SK-N-SH (cell line): ENCODE results near the gene ESF1. TPM values are rescaled to one million over a fixed set of nuclear protein-coding genes. Genes with fewer than 3 reads are reported as not detected.

Source experiments
- CTCF ChIA-PET: fragments of 300-600, 350-600 bp; formaldehyde crosslinking; extraction: SDS; loops from one replicate; lab custom pipeline; 2021; lab: Yijun Ruan, JAX
- POLR2A ChIA-PET: fragments of 350-600 bp; sonication (Branson Sonifier 250); formaldehyde crosslinking; extraction: SDS; loops from one replicate; lab custom pipeline; 2020; ENCODE audit warnings: antibody characterized with exemption, inconsistent platforms; lab: Yijun Ruan, JAX
- DNase-seq: peaks from one replicate; pipeline ENCODE4 v3.0.0; 2012
- H2AFZ ChIP-seq: fragments of 200-600 bp; sonication (generic); 2 replicates; pipeline ENCODE4 v1.8.1; 2016; ENCODE audit warnings: antibody characterized with exemption, mild to moderate bottlenecking, low read depth
- H3F3A ChIP-seq: fragments of 200-600 bp; sonication (generic); replicated peaks from 2 replicates; pipeline ENCODE3; 2016; ENCODE audit warnings: antibody characterized with exemption, mild to moderate bottlenecking; ENCODE audit not compliant: insufficient read depth
- H3K27ac ChIP-seq, 2 experiments: fragments of 200-500 bp in 1 of 2; fragments of 200-600 bp in 1 of 2; sonication (Bioruptor generic) in 1 of 2; sonication (generic), shearing (Covaris generic) in 1 of 2; 2 replicates each; pipeline versions ENCODE4 v1.5.1 to v1.6.1; 2014 to 2016; ENCODE audit warnings: low read depth in 2 of 2, inconsistent platforms in 1 of 2, low read length in 1 of 2, mild to moderate bottlenecking in 1 of 2, mixed read lengths in 1 of 2
- H3K27me3 ChIP-seq: fragments of 200-600 bp; sonication (generic), shearing (Covaris generic); 2 replicates; pipeline ENCODE4 v1.6.1; 2016; ENCODE audit warnings: mixed run types; ENCODE audit not compliant: insufficient read depth
- H3K36me3 ChIP-seq, 2 experiments: fragments of 200-500 bp in 1 of 2; fragments of 200-600 bp in 1 of 2; sonication (Bioruptor generic) in 1 of 2; sonication (generic) in 1 of 2; replicated peaks in 1 of 2; 2 replicates each; pipeline versions ENCODE3 to v1.5.1; 2014 to 2016; ENCODE audit warnings: low read length in 1 of 2, mild to moderate bottlenecking in 1 of 2; ENCODE audit not compliant: insufficient read depth in 2 of 2, control insufficient read depth in 1 of 2
- H3K4me1 ChIP-seq, 2 experiments: fragments of 200-500 bp in 1 of 2; fragments of 200-600 bp in 1 of 2; sonication (Bioruptor generic) in 1 of 2; sonication (generic), shearing (Covaris generic) in 1 of 2; 2 replicates each; pipeline versions ENCODE4 v1.5.1 to v1.6.1; 2014 to 2016; ENCODE audit warnings: low read depth in 1 of 2, low read length in 1 of 2, mixed run types in 1 of 2; ENCODE audit not compliant: insufficient read depth in 2 of 2, control insufficient read depth in 1 of 2
- H3K4me2 ChIP-seq: fragments of 200-600 bp; sonication (generic), shearing (Covaris generic); 2 replicates; pipeline ENCODE4 v1.6.1; 2017; ENCODE audit warnings: mixed run types
- H3K4me3 ChIP-seq, 2 experiments: fragments of 200-500 bp in 1 of 2; fragments of 200-600 bp in 1 of 2; sonication (Bioruptor generic) in 1 of 2; sonication (generic), shearing (Covaris generic) in 1 of 2; 2 replicates each; pipeline versions ENCODE4 v1.5.1 to v1.8.1; 2014 to 2016; ENCODE audit warnings: low read depth in 2 of 2, inconsistent platforms in 1 of 2, low read length in 1 of 2, mild to moderate bottlenecking in 1 of 2, mixed read lengths in 1 of 2, moderate library complexity in 1 of 2
- H3K79me2 ChIP-seq: fragments of 200-600 bp; sonication (generic); 2 replicates; pipeline ENCODE4 v1.8.1; 2017; ENCODE audit warnings: mild to moderate bottlenecking; ENCODE audit not compliant: insufficient read depth
- H3K9ac ChIP-seq: fragments of 200-600 bp; sonication (generic); 2 replicates; pipeline ENCODE4 v1.6.1; 2017; ENCODE audit warnings: mixed run types
- H3K9me2 ChIP-seq: fragments of 200-600 bp; sonication (generic); 2 replicates; pipeline ENCODE4 v1.6.1; 2017; ENCODE audit warnings: mixed run types
- H3K9me3 ChIP-seq: fragments of 200-600 bp; sonication (generic); 2 replicates; pipeline ENCODE4 v1.6.1; 2017; ENCODE audit warnings: mixed run types, mild to moderate bottlenecking, moderate library complexity
- H4K20me1 ChIP-seq: fragments of 200-600 bp; sonication (generic); 2 replicates; pipeline ENCODE4 v1.6.1; 2017; ENCODE audit warnings: mild to moderate bottlenecking, mixed run types; ENCODE audit not compliant: insufficient read depth
- CTCF ChIP-seq: fragments of 200-600 bp; sonication (generic); IDR thresholded peaks from 2 replicates; pipeline ENCODE4 v1.6.1; 2017; ENCODE audit warnings: antibody characterized with exemption, mild to moderate bottlenecking, moderate library complexity
- ELF1 ChIP-seq: IDR thresholded peaks from 2 replicates; pipeline ENCODE4 v1.4.0; 2012
- EP300 ChIP-seq, 2 experiments: IDR thresholded peaks; 2 replicates each; pipeline versions ENCODE4 v1.4.0 to v1.6.1; 2012; ENCODE audit warnings: borderline replicate concordance in 1 of 2, low read depth in 1 of 2, low read length in 1 of 2
- GABPA ChIP-seq: IDR thresholded peaks from 2 replicates; pipeline ENCODE4 v1.4.0; 2012; ENCODE audit warnings: low read depth, mild to moderate bottlenecking
- GATA2 ChIP-seq: sonication (generic); formaldehyde crosslinking; IDR thresholded peaks from 2 replicates; pipeline ENCODE4 v1.5.0; 2020; ENCODE audit warnings: mild to moderate bottlenecking, missing genetic modification reagents
- MAX ChIP-seq: IDR thresholded peaks from 2 replicates; pipeline ENCODE4 v1.4.0; 2012; ENCODE audit warnings: low read depth
- MEF2A ChIP-seq: IDR thresholded peaks from 2 replicates; pipeline ENCODE4 v1.4.0; 2012; ENCODE audit warnings: low read depth, borderline replicate concordance
- REST ChIP-seq: IDR thresholded peaks from 2 replicates; pipeline ENCODE4 v1.6.1; 2012; ENCODE audit warnings: mild to moderate bottlenecking, low read depth, low read length, moderate library complexity
- RFX5 ChIP-seq: IDR thresholded peaks from 2 replicates; pipeline ENCODE4 v1.6.1; 2012; ENCODE audit warnings: mild to moderate bottlenecking, improper control_type of control experiment, low read length
- SIN3A ChIP-seq: IDR thresholded peaks from 2 replicates; pipeline ENCODE4 v1.6.1; 2012; ENCODE audit warnings: low read depth, mild to moderate bottlenecking, low read length, moderate library complexity, borderline replicate concordance
- SMC3 ChIP-seq: IDR thresholded peaks from 2 replicates; pipeline ENCODE4 v1.6.1; 2012; ENCODE audit warnings: low read depth, low read length, improper control_type of control experiment
- TAF1 ChIP-seq: IDR thresholded peaks from 2 replicates; pipeline ENCODE4 v1.6.1; 2012; ENCODE audit warnings: low read depth, mild to moderate bottlenecking, low read length, moderate library complexity, borderline replicate concordance
- TCF12 ChIP-seq: IDR thresholded peaks from 2 replicates; pipeline ENCODE4 v1.4.0; 2012
- TEAD4 ChIP-seq: IDR thresholded peaks from 2 replicates; pipeline ENCODE4 v1.4.0; 2012; ENCODE audit warnings: mild to moderate bottlenecking, borderline replicate concordance; ENCODE audit not compliant: insufficient read depth
- YY1 ChIP-seq: IDR thresholded peaks from 2 replicates; pipeline ENCODE4 v1.4.0; 2012; ENCODE audit warnings: low read depth, mild to moderate bottlenecking
- WGBS: methylation state at CpG from one replicate; pipeline ENCODE4 v1.1.6; 2017; ENCODE audit warnings: low lambda C conversion rate; 5-methylcytosine and 5-hydroxymethylcytosine counted together
- polyA plus RNA-seq, 3 experiments: library from polyadenylated mRNA; depleted of rRNA; stranded (reverse); fragments of >200 nt; gene quantifications; 2 replicates each; pipeline ENCODE4 v1.2.3, GENCODE V29; 2012
- TF ChIP-seq, protein P1 (sequence below): IDR thresholded peaks from 2 replicates; pipeline ENCODE4; 2012

ESF1 gene
- polyA plus RNA-seq, 1 of the 3 experiments (the other 2 are of a cell fraction): 1.4 TPM

DNA sequence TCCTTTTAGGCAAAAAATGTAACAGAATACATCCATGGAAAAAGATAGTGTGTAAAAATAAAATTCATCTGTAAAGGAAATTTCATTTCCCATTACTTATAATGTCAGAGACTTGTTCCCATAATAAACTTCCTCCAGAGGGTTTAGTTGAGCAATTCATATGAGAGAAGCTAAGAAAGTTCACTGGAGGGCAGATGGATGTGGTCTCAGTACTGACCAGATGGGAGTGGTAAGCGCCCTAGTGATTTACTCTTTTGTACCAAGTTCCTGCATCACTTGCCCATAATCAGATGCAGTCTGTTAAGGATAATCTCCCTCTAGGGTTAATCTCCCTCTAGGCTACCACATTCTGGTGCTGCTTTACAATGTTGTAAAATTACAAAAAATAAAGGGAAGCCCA, 61.7 kb downstream of the ESF1 start:
- Histone ChIP-seq H3F3A (no peaks in the 10 kb centered on the region), H3K4me3 (no peak overlapping the region), H4K20me1 (no peaks in the 10 kb centered on the region), H3K4me2 (no peak overlapping the region), H2AFZ (no peak overlapping the region), H3K27me3 (no peaks in the 10 kb centered on the region), H3K4me1 (peaks cover 0 to 14% of the 10 kb centered on the region in 2 experiments; a peak in 2 of 4 replicates), H3K9ac (no peak overlapping the region), H3K79me2 (no peaks in the 10 kb centered on the region), H3K9me2 (no peaks in the 10 kb centered on the region), H3K9me3 (no peaks in the 10 kb centered on the region), H3K36me3 (peaks cover 18 to 37% of the 10 kb centered on the region in 2 experiments), H3K27ac (peak overlapping the region in 1 of 2 experiments; percentile 34; a peak in 1 of 4 replicates)
- no peak for TF ChIP-seq SMC3
- TF ChIP-seq RFX5: no peak
- no peak for TF ChIP-seq SIN3A
- no peak for TF ChIP-seq GATA2 (CRISPR knock-in tag)
- no peak for TF ChIP-seq REST
- no peak for TF ChIP-seq TEAD4
- no peak for TF ChIP-seq MAX
- no peak for TF ChIP-seq TAF1
- TF ChIP-seq EP300 (IDR thresholded peaks at IDR 0.05; ENCODE audit: borderline replicate concordance in 1 of 2, low read depth in 1 of 2, low read length in 1 of 2): no peak
- no peak for TF ChIP-seq CTCF
- no peak for TF ChIP-seq ELF1
- TF ChIP-seq, protein P1, sequence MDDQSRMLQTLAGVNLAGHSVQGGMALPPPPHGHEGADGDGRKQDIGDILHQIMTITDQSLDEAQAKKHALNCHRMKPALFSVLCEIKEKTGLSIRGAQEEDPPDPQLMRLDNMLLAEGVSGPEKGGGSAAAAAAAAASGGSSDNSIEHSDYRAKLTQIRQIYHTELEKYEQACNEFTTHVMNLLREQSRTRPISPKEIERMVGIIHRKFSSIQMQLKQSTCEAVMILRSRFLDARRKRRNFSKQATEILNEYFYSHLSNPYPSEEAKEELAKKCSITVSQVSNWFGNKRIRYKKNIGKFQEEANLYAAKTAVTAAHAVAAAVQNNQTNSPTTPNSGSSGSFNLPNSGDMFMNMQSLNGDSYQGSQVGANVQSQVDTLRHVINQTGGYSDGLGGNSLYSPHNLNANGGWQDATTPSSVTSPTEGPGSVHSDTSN: no peak
- no peak for TF ChIP-seq TCF12
- no peak for TF ChIP-seq GABPA
- TF ChIP-seq YY1: no peak
- TF ChIP-seq MEF2A: no peak
- ChIA-PET CTCF (no interaction called here), POLR2A (no interaction called here)
- peak; percentile 4 for DNase-seq
- WGBS: 100% methylated on average over 1 of the region's 1 CpG
